Measurements from ENCODE around the gene ZHX3.

ZHX3 gene

DNA sequence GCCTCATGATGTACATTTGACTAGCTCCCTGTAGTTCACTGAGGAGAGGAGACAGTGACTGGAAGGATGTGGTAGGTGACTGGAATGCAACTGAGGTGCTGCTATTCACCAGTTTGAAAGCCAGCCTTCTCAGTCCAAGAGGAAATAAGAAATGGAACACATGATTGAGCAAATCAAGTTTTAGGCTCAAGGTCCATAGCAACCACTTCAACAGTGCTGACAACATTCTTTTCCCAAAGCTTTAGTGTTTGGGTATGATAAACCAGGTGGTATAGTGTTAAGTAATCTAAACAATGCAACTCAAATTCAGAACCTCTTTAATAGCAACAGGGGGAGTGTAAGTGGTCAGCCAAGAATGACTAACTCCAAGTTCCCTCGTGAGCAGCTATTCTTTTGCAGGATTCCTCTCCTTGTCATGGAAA lies 9.2 kb downstream of the ZHX3 start:
- TF ChIP-seq, protein P1, sequence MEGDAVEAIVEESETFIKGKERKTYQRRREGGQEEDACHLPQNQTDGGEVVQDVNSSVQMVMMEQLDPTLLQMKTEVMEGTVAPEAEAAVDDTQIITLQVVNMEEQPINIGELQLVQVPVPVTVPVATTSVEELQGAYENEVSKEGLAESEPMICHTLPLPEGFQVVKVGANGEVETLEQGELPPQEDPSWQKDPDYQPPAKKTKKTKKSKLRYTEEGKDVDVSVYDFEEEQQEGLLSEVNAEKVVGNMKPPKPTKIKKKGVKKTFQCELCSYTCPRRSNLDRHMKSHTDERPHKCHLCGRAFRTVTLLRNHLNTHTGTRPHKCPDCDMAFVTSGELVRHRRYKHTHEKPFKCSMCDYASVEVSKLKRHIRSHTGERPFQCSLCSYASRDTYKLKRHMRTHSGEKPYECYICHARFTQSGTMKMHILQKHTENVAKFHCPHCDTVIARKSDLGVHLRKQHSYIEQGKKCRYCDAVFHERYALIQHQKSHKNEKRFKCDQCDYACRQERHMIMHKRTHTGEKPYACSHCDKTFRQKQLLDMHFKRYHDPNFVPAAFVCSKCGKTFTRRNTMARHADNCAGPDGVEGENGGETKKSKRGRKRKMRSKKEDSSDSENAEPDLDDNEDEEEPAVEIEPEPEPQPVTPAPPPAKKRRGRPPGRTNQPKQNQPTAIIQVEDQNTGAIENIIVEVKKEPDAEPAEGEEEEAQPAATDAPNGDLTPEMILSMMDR (conservative IDR thresholded peaks at IDR 0.05; ENCODE audit: low read length), result no peak
- TF ChIP-seq EZH2phosphoT487 (IDR thresholded peaks at IDR 0.05; ENCODE audit: borderline replicate concordance), result no peak
- peaks cover 57% of the 10 kb centered on the region for H3K4me1 ChIP-seq (ENCODE audit: insufficient read depth, low read length, poor library complexity, severe bottlenecking)
- peak overlapping the region; percentile 25 for H3K4me2 ChIP-seq (ENCODE audit: low read depth, low read length, poor library complexity, severe bottlenecking)
- H2AFZ ChIP-seq (ENCODE audit: low read length), result no peak overlapping the region
- no peaks in the 10 kb centered on the region for H3K9me3 ChIP-seq (ENCODE audit: insufficient read depth, low read depth, low read length)
- no peaks in the 10 kb centered on the region for H3K9me2 ChIP-seq (replicated peaks; ENCODE audit: low read depth, low read length)
- H3K79me2 ChIP-seq (ENCODE audit: insufficient read depth, low read length), result peaks cover 53% of the 10 kb centered on the region; the same call in 1 of the 2 replicates
- H3K4me3 ChIP-seq (ENCODE audit: low read length, poor library complexity, severe bottlenecking), result no peak overlapping the region
- H3K36me3 ChIP-seq (ENCODE audit: insufficient read depth, low read length), result no peaks in the 10 kb centered on the region
- no peaks in the 10 kb centered on the region for H4K20me1 ChIP-seq (ENCODE audit: insufficient read depth, low read length, poor library complexity, severe bottlenecking)
- H3F3A ChIP-seq (ENCODE audit: low read depth), result no peaks in the 10 kb centered on the region
- H3K9ac ChIP-seq (ENCODE audit: low read depth, low read length, poor library complexity, severe bottlenecking), result no peak overlapping the region
- H3K27me3 ChIP-seq (ENCODE audit: insufficient read depth, low read length, poor library complexity, severe bottlenecking), result no peaks in the 10 kb centered on the region

DNA sequence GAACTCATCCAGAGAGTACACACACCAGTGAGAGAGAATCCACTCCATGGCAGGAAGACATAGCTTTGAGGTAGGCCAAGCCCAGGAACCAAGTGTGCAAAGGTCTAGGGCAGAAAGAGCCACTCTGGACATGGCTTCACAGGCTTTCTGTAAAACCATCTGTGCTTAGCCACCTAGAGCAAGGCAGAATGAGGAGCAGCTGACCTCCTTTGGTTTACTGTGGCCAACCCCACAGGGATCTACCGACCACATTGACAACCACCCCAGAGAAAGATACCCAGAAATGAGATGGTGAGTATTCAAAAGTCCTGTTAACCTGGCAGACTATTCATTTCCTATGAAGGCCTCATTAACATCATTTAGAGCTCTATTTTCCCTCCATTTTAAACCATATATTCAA lies 10.5 kb downstream of the ZHX3 start:
- no peak for TF ChIP-seq EZH2phosphoT487 (IDR thresholded peaks at IDR 0.05; ENCODE audit: borderline replicate concordance)
- Histone ChIP-seq H3K9me3 (ENCODE audit: insufficient read depth, low read depth, low read length) (no peaks in the 10 kb centered on the region), H3K4me1 (ENCODE audit: insufficient read depth, low read length, poor library complexity, severe bottlenecking) (peaks cover 49% of the 10 kb centered on the region), H3F3A (ENCODE audit: low read depth) (no peaks in the 10 kb centered on the region), H3K27me3 (ENCODE audit: insufficient read depth, low read length, poor library complexity, severe bottlenecking) (no peaks in the 10 kb centered on the region), H4K20me1 (ENCODE audit: insufficient read depth, low read length, poor library complexity, severe bottlenecking) (no peaks in the 10 kb centered on the region), H3K79me2 (ENCODE audit: insufficient read depth, low read length) (peaks cover 53% of the 10 kb centered on the region; the same call in 1 of the 2 replicates), H3K9me2 (replicated peaks; ENCODE audit: low read depth, low read length) (no peaks in the 10 kb centered on the region), H3K4me3 (ENCODE audit: low read length, poor library complexity, severe bottlenecking) (no peak overlapping the region), H2AFZ (ENCODE audit: low read length) (no peak overlapping the region), H3K9ac (ENCODE audit: low read depth, low read length, poor library complexity, severe bottlenecking) (no peak overlapping the region), H3K4me2 (ENCODE audit: low read depth, low read length, poor library complexity, severe bottlenecking) (no peak overlapping the region), H3K36me3 (ENCODE audit: insufficient read depth, low read length) (no peaks in the 10 kb centered on the region)

DNA sequence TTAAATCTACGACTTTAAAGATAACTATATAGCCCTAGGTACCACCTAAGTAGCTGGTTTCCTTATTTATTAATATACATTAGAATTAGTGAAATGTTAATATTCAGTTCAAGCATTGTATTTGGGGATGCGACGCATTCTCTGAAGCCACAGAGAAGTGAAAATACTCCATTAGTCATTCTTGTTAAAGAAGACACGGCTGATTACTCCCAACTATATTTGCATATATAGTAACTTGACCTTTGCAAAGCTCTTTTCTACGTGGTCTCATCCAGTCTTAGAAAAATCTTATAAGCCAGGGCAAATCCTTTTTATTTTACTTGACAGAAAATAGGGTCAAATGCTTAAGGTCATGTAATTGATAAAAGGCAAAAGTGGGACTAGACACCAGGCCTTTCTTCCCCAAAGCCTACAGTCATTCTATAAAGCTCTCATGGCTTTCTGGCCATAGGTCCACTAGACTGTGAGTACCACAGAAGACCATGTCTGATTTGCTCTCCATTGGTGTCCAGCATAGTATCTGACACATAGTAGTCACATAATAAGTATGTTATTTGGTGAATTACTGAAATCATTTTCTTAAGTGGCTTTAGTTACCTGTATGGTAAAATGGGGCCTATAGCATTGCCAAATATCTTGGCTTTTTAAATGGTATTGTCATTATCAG lies 11.3 kb downstream of the ZHX3 start:
- TF ChIP-seq, protein P1 (conservative IDR thresholded peaks at IDR 0.05; ENCODE audit: low read length), result no peak
- no peak for TF ChIP-seq EZH2phosphoT487 (IDR thresholded peaks at IDR 0.05; ENCODE audit: borderline replicate concordance)
- no peaks in the 10 kb centered on the region for H3K9me2 ChIP-seq (replicated peaks; ENCODE audit: low read depth, low read length)
- no peaks in the 10 kb centered on the region for H3K27me3 ChIP-seq (ENCODE audit: insufficient read depth, low read length, poor library complexity, severe bottlenecking)
- H3K79me2 ChIP-seq (ENCODE audit: insufficient read depth, low read length), result peaks cover 45% of the 10 kb centered on the region; the same call in 1 of the 2 replicates
- no peak overlapping the region for H3K9ac ChIP-seq (ENCODE audit: low read depth, low read length, poor library complexity, severe bottlenecking)
- H3K4me1 ChIP-seq (ENCODE audit: insufficient read depth, low read length, poor library complexity, severe bottlenecking), result peaks cover 49% of the 10 kb centered on the region
- no peak overlapping the region for H3K4me3 ChIP-seq (ENCODE audit: low read length, poor library complexity, severe bottlenecking)
- H2AFZ ChIP-seq (ENCODE audit: low read length), result no peak overlapping the region
- H3F3A ChIP-seq (ENCODE audit: low read depth), result no peaks in the 10 kb centered on the region
- no peak overlapping the region for H3K4me2 ChIP-seq (ENCODE audit: low read depth, low read length, poor library complexity, severe bottlenecking)
- H3K9me3 ChIP-seq (ENCODE audit: insufficient read depth, low read depth, low read length), result no peaks in the 10 kb centered on the region
- H3K36me3 ChIP-seq (ENCODE audit: insufficient read depth, low read length), result no peaks in the 10 kb centered on the region
- H4K20me1 ChIP-seq (ENCODE audit: insufficient read depth, low read length, poor library complexity, severe bottlenecking), result no peaks in the 10 kb centered on the region
